ENCODE results near the gene DNAJB13.

The DNAJB13 gene

DNA sequence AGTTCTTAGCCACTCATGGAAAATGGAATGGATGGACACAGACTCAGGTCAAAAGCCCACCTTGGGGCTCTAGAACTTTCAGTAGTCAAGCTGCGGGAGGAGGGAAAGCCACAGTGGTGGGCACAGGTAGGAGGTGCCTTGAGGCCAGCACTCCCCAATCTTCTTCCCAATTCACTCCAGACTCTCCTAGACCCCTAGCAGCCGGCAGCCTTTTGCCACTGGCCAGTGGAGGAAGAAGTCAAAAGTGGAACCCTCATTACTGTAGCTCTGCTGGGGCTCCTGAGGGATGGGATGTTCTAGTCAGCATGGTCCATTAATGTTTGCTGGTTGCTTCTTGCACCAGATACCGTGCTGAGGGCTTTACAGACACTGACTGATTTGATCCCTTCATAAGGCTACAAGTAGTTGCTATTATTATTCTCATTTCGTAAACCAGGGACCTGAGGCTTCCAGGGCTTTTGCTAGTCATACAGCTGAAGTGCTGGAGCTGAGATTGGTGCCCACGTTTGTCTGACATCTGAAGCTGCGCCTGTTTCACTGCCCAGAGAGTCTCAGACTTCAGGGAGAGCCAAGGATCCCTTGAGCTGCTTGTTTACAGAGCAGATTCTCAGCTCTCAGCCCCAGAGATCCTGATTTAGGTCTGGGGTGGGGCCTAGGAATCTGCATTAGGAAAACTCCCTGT, 57.0 kb downstream of the DNAJB13 start:
- Mint-ChIP-seq H3K27me3 (ENCODE audit: low read depth) (no peaks in the 10 kb centered on the region), H3K36me3 (ENCODE audit: low read depth) (peaks cover 20% of the 10 kb centered on the region), H3K4me1 (ENCODE audit: low read depth) (peaks cover 75% of the 10 kb centered on the region), H3K9me3 (no peaks in the 10 kb centered on the region), H3K27ac (no peak overlapping the region), H3K4me3 (no peak overlapping the region)

DNA sequence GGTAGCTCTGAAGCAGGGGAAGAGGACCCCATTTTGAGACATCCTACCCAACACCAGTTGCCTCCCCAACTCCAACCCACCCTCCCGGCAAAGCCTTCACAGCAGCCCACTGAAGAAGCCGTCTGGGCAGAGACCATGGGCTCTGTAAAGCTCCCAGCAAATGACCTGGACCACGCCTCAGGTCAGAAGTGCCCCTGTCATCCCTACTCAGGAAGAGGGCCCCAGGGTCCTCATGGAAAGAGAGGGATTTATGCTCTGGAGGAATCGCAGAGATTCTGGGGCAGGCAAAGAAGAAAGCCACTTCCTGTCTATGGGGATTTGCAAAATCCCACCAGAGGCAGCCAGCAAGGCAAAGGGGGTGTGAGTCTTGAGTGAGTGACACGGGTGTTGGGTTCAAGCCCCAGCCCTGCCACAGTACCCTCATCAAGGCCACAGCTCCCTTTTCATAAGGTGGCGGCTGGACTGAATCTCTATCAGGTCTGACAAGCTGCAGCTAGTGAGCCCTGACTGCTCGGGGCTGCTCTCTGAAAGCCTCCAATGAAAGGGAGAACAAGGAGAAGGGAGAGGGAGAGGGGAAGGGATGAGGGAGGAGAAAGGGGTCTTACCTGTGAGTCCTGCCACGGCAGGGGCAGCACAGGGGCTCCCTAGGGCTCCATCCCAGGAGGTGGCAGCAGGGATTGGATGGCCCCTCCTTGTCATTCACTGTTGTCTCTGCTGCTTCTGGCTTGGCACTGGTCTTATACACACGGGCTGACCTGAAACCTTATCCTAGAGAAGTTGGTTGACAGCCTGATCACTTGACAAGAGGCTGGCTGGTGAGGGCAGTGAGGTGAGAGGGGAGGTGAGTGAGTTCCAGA, 57.8 kb downstream of the DNAJB13 start, which contains the start of gene UCP3:
TSS of gene UCP3 (minus strand) at position 713 of the 857 bp plus-strand sequence. CDS start 2,043 bp downstream, outside the sequence.
- H3K36me3 Mint-ChIP-seq (ENCODE audit: low read depth) = peaks cover 14% of the 10 kb centered on the region
- H3K27ac Mint-ChIP-seq = peak within 1 kb of the TSS; percentile 88
- H3K9me3 Mint-ChIP-seq = no peaks in the 10 kb centered on the region
- no peaks in the 10 kb centered on the region for H3K27me3 Mint-ChIP-seq (ENCODE audit: low read depth)
- H3K4me1 Mint-ChIP-seq (ENCODE audit: low read depth) = peaks cover 70% of the 10 kb centered on the region
- peak within 1 kb of the TSS; percentile 31 for H3K4me3 Mint-ChIP-seq

DNA sequence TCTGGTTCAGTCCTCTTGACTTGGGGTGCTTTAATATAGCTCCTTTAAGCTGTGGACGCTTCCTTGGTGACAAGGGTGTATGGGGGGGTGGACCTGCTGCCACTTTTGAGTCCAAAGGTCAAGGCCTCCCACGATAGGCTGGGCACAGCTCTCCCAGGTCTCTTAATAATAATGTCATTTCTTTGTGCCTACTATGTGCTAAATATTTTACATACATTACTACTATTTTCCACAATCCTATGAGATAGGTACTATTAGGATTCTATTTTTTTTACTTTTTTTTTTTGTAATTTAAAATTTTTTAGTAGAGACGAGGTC, 58.4 kb downstream of the DNAJB13 start:
- Mint-ChIP-seq H3K4me1 (ENCODE audit: low read depth) (peaks cover 68% of the 10 kb centered on the region), H3K9me3 (no peaks in the 10 kb centered on the region), H3K27ac (peak overlapping the region; percentile 80)

DNA sequence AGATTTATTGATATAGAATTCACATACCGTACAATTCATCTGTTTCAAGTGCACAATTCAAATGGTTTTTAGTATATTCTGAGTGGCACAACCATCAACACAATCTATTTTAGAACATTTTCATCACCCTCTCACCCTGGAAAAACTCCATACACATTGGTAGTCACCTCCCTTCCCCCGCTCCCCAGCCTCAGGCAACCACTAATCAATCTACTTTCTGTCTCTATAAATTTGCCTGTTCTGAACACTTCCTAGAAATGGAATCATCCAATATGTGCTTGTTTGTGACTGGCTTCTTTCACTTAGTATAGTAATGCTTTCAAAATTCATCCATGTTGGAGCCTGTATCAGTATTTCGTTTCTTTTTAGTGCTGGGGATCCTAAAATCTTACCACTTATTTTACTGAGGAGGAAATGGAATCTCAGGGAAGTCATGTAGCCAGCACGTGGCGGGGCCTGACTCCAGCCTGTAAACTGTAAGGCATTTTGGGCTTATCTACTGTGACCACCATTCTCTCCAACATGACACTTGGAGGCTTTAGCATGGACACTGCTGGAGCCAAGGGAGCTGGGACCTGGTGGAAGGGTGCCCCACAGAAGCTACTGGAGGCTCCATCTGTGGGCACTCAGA, 59.0 kb downstream of the DNAJB13 start:
- H3K36me3 Mint-ChIP-seq (ENCODE audit: low read depth) = peaks cover 13% of the 10 kb centered on the region
- no peaks in the 10 kb centered on the region for H3K9me3 Mint-ChIP-seq
- peak overlapping the region; percentile 88 for H3K27ac Mint-ChIP-seq
- peak overlapping the region; percentile 13 for H3K4me3 Mint-ChIP-seq
- H3K4me1 Mint-ChIP-seq (ENCODE audit: low read depth) = peaks cover 68% of the 10 kb centered on the region
- no peaks in the 10 kb centered on the region for H3K27me3 Mint-ChIP-seq (ENCODE audit: low read depth)

More for the DNA sequence above, 58.4 kb downstream of the DNAJB13 start:
- Mint-ChIP-seq H3K27me3 (ENCODE audit: low read depth) (no peaks in the 10 kb centered on the region), H3K4me3 (no peak overlapping the region), H3K36me3 (ENCODE audit: low read depth) (peaks cover 13% of the 10 kb centered on the region)

DNA sequence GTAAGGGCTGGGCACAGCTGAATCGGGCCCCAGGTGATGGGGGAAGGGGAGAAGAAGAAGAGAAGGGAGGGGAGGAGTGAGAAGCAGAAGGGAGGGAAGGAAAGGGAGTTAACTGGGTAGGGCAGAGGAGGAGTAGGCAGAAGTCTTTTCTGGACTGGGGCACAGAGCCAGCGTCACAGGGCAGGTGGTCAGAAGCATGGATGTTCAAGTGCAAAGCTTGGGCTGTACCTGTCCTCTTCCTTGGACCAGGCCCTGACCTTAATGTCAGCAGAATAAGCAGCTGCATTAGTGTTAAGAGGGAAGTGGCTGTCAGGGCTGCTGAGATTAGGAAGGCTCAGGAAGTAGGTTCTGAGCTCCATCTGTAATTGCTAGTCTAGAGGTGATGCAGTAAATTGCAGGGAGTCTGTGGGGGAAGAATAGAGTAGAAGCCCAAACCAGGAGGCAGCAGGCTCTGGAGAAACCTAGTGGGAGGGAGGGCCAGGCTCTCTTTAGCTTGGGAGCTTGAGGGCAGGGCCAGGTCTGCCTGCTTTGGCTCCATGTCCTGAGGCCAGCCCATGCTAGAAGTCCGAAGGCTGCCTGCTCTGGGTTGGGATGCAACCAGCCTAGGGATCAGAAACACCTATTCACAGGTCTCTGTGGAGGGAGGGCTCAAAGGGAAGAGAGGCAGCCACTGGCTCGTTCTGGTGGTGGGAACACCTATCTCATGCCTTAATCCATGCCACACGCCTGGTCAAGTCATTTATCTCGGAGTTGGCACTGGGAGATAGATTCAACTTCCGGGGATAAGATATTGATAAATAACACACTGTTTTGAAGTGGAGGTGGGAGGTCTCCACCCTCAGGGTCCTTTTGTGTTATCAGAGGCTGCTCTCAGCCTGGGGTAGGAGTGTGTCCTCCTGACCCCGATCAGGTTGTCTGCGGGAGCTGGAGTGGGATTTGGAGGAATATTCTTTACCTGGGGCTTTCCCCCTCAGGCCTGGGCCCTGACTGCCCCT, 59.8 kb downstream of the DNAJB13 start:
- Mint-ChIP-seq H3K27me3 (ENCODE audit: low read depth) (no peaks in the 10 kb centered on the region), H3K9me3 (no peaks in the 10 kb centered on the region), H3K4me3 (peak overlapping the region; percentile 55), H3K27ac (peak overlapping the region; percentile 88), H3K4me1 (ENCODE audit: low read depth) (peaks cover 68% of the 10 kb centered on the region), H3K36me3 (ENCODE audit: low read depth) (peaks cover 12% of the 10 kb centered on the region)

DNA sequence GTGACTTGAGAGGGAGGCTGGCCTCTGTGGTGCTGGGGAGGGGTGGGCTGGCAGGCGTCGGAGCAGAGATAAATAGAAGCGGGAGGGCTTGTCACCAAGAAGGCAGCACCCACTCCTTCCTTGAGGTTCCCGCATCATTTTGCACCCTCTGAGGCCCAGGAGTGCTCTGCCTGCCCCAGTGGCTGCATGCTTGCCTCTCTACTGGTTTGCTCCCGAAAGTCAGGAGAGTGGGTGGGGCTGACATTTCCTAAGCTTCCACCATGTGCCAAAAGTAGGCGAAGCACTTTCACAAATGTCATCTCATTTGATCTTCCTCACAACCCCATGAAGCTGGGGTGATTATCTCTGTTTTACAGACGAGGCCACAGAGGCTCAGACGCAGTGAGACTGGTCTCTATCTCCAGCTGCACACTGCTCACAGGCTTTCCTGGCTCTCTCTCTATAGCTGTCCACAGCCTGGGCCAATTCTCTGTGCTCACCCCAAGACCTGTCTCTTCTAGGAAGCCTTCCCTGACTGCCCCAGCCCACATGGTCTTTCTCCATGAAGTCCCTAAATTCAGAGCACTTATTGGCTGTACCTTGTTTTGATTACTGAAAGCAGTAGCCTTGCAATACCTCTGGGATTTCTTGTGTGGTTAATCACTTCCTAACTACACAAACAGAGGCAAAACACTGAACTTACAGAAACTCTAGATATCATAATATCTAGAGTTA, 60.7 kb downstream of the DNAJB13 start:
- Mint-ChIP-seq H3K9me3 (no peaks in the 10 kb centered on the region), H3K27me3 (ENCODE audit: low read depth) (no peaks in the 10 kb centered on the region), H3K27ac (peak overlapping the region; percentile 88), H3K4me1 (ENCODE audit: low read depth) (peaks cover 67% of the 10 kb centered on the region), H3K4me3 (peak overlapping the region; percentile 21), H3K36me3 (ENCODE audit: low read depth) (peaks cover 17% of the 10 kb centered on the region)

GRCh38 chr11:74012074-74012809, 61.4 kb downstream of the DNAJB13 start:
- Mint-ChIP-seq H3K27ac (peak overlapping the region; percentile 88), H3K36me3 (ENCODE audit: low read depth) (peaks cover 24% of the 10 kb centered on the region), H3K9me3 (no peaks in the 10 kb centered on the region), H3K4me1 (ENCODE audit: low read depth) (peaks cover 70% of the 10 kb centered on the region), H3K4me3 (peak overlapping the region; percentile 21), H3K27me3 (ENCODE audit: low read depth) (no peaks in the 10 kb centered on the region)

DNA sequence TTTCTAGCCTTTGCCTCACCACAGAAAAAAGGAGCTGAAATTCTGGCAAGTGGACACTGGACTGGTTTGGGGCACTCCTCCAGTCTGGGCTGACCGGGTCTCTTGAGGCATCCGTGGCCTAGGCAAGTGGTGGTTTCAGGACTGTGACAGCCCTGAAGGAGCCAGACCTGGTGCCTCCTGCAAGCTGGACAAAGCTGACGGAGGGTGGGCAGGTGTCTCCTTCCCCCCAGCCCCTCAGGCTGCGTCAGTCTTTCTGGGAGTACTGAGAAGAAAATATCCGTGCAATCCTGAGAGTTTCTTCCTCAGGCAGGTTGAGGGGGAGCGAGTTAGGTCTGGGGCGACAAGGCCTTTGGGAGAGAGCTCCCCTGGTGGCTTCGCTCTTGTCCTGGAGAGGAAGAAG, 62.3 kb downstream of the DNAJB13 start:
- Mint-ChIP-seq H3K27me3 (ENCODE audit: low read depth) (no peaks in the 10 kb centered on the region), H3K36me3 (ENCODE audit: low read depth) (peaks cover 28% of the 10 kb centered on the region), H3K4me3 (no peak overlapping the region), H3K9me3 (no peaks in the 10 kb centered on the region), H3K4me1 (ENCODE audit: low read depth) (peaks cover 72% of the 10 kb centered on the region), H3K27ac (no peak overlapping the region)

DNA sequence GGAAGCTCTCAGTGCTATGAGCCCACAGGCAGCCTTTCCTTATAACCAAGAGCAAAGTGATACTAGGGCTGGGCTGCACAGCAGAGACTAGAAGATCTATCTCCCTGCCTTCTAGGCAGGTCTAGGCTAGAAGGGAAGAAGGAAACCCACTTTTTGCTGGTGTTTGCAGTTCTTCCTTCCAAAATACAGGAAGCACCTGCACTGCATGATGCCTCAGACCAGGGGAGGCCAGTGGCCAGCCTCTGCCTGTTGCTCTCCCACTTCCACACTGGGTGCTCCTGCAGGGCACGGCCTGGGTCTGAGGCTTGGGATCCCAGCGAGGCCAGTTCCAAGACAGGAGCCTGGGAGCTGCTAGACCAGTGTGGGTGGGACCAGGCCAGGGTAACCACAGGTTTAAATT, 64.1 kb downstream of the DNAJB13 start:
- Mint-ChIP-seq H3K4me1 (ENCODE audit: low read depth) (peaks cover 66% of the 10 kb centered on the region), H3K27me3 (ENCODE audit: low read depth) (no peaks in the 10 kb centered on the region), H3K4me3 (no peak overlapping the region), H3K36me3 (ENCODE audit: low read depth) (peaks cover 27% of the 10 kb centered on the region), H3K27ac (peak overlapping the region; percentile 74), H3K9me3 (no peaks in the 10 kb centered on the region)

GRCh38 chr11:74015919-74016684, 65.3 kb downstream of the DNAJB13 start:
- no peaks in the 10 kb centered on the region for H3K9me3 Mint-ChIP-seq
- no peaks in the 10 kb centered on the region for H3K27me3 Mint-ChIP-seq (ENCODE audit: low read depth)
- peak overlapping the region; percentile 69 for H3K27ac Mint-ChIP-seq
- H3K36me3 Mint-ChIP-seq (ENCODE audit: low read depth) = peaks cover 24% of the 10 kb centered on the region
- H3K4me3 Mint-ChIP-seq = no peak overlapping the region
- H3K4me1 Mint-ChIP-seq (ENCODE audit: low read depth) = peaks cover 54% of the 10 kb centered on the region

DNA sequence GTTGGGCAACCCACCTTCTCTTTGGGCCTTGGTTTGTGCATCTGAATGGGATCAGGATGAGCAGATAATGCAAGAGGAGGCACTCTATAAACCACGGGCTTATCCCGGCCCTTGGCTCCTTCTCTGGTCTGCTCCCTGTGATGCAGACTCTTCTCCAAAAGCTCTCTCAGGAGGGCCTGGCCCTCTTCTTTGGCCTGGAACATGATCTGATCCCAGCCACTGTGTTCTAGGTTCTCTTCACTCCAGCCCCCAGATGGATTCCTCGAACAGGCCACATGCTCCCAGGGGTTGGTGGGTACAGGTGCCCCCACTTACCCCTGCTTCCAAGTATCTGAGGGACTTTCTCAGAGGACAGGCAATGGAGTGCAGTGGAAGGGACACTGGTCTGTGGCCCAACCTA, 66.8 kb downstream of the DNAJB13 start:
- Mint-ChIP-seq H3K27me3 (ENCODE audit: low read depth) (no peaks in the 10 kb centered on the region), H3K27ac (no peak overlapping the region), H3K4me1 (ENCODE audit: low read depth) (peaks cover 42% of the 10 kb centered on the region)

DNA sequence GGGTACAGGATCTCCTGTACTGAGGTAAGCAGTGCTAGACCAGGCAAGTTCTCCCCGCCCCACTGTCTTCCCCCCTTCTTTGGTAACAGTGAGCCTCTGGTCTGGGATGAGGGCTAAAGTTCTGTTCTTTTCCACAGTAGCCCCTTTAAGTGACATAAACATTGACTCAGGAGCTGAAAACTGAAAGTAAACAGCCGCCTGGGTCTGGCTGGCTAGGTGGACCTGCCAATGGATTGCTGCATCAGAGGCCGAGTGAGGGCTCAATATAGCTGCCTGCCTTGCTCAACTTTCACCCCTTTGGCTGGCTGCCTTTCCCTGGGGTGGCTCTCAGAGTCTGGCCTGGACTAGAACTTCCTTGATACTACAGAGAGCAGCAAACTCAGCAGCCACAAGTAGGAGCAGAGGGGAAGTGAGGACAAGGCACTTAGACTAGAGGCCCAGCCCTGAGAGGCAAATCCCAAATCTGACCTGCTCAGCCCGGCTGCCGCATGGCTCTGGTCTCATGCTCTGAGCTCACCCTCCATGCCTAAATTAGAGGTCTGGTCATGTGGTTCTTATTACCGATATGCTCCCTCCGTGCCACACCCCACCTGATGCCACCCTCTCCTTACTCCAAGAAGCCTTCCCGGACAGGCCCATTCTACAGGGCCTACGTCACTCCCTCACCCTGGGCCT, 67.6 kb downstream of the DNAJB13 start:
- Mint-ChIP-seq H3K4me1 (ENCODE audit: low read depth) (peaks cover 42% of the 10 kb centered on the region), H3K27ac (peak overlapping the region; percentile 60), H3K36me3 (ENCODE audit: low read depth) (peaks cover 23% of the 10 kb centered on the region)

More for the DNA sequence above, 66.8 kb downstream of the DNAJB13 start:
- Mint-ChIP-seq H3K36me3 (ENCODE audit: low read depth) (peaks cover 22% of the 10 kb centered on the region), H3K9me3 (no peaks in the 10 kb centered on the region), H3K4me3 (no peak overlapping the region)

More for the DNA sequence above, 67.6 kb downstream of the DNAJB13 start:
- H3K4me3 Mint-ChIP-seq = no peak overlapping the region
- no peaks in the 10 kb centered on the region for H3K27me3 Mint-ChIP-seq (ENCODE audit: low read depth)
- no peaks in the 10 kb centered on the region for H3K9me3 Mint-ChIP-seq

All from T-helper 1 cell treated with Interleukin-12 subunit alpha and Interleukin-12 subunit beta and Interleukin-4 antibody, amounts not matched to agents 30 μg/mL and 1 μg/mL, for 36 hours (primary cell).